ENCODE data around the gene REEP2.

DNA sequence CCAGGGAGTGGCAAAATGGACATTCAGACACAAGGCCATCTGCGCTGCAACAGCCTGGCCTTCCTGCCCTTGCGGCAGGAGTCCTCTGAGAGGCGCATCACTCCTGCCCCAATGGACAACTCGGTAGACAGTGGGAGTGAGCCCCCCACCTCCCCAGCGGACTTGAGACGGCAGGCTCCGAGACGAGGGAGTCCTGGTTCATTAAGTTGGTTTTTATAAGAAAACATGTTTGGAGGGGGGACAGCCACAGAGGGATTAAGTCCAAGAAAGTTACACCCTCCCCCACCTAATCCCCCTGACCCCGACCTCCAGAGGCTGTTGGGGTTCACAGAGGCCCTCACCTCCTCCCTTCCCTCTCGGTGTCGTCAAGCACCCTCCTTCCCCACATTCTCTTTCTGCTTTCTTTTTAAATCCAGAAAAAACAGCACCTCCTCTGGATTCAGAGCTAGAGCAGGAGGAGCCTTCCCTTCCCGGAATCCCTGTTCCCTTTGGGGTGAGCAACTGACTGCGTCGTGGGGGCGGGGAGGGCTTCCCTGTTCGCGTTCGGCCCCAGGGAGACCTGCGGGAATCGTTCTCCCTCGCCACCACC is 24.7 kb downstream of the REEP2 start:
- TF ChIP-seq, protein P1, sequence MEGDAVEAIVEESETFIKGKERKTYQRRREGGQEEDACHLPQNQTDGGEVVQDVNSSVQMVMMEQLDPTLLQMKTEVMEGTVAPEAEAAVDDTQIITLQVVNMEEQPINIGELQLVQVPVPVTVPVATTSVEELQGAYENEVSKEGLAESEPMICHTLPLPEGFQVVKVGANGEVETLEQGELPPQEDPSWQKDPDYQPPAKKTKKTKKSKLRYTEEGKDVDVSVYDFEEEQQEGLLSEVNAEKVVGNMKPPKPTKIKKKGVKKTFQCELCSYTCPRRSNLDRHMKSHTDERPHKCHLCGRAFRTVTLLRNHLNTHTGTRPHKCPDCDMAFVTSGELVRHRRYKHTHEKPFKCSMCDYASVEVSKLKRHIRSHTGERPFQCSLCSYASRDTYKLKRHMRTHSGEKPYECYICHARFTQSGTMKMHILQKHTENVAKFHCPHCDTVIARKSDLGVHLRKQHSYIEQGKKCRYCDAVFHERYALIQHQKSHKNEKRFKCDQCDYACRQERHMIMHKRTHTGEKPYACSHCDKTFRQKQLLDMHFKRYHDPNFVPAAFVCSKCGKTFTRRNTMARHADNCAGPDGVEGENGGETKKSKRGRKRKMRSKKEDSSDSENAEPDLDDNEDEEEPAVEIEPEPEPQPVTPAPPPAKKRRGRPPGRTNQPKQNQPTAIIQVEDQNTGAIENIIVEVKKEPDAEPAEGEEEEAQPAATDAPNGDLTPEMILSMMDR (IDR thresholded peaks at IDR 0.05; ENCODE audit: insufficient read depth, low read depth, low read length), result no peak
- TF ChIP-seq EZH2 (IDR thresholded peaks at IDR 0.05; ENCODE audit: insufficient read depth, low read length), result no peak
